Spleen (tissue), 7 donors: Measurements from ENCODE around the gene ANO7.

Experiments used
- POLR2AphosphoS5 ChIP-seq, 3 donors: sonication (generic); formaldehyde crosslinking; IDR thresholded peaks; one replicate each; pipeline ENCODE4 v1.5.1; 2017; ENCODE audit warnings: antibody characterized with exemption in 3 of 3
- TF ChIP-seq, protein P1 (sequence below), 11 experiments: fragments of 200-600 bp in 7 of 11; fragments of 450-650 bp in 4 of 11; sonication (generic) in 4 of 11; IDR thresholded peaks in 8 of 11; conservative IDR thresholded peaks in 3 of 11; 1 replicate in 7 of 11; 2 replicates in 4 of 11; pipeline versions ENCODE4 v1.4.0 to v1.8.0; 2016 to 2021; ENCODE audit warnings: antibody characterized with exemption in 11 of 11, inconsistent platforms in 4 of 11, mild to moderate bottlenecking in 1 of 11
- donor health status: DM: no; HTN: no; CAD: no; lungs with moderate emphysema.
- donor health status: DM: no; HTN: no; CAD: no.
- donor health status: DM: no; HTN: no; CAD: no.

- TF ChIP-seq, protein P1, sequence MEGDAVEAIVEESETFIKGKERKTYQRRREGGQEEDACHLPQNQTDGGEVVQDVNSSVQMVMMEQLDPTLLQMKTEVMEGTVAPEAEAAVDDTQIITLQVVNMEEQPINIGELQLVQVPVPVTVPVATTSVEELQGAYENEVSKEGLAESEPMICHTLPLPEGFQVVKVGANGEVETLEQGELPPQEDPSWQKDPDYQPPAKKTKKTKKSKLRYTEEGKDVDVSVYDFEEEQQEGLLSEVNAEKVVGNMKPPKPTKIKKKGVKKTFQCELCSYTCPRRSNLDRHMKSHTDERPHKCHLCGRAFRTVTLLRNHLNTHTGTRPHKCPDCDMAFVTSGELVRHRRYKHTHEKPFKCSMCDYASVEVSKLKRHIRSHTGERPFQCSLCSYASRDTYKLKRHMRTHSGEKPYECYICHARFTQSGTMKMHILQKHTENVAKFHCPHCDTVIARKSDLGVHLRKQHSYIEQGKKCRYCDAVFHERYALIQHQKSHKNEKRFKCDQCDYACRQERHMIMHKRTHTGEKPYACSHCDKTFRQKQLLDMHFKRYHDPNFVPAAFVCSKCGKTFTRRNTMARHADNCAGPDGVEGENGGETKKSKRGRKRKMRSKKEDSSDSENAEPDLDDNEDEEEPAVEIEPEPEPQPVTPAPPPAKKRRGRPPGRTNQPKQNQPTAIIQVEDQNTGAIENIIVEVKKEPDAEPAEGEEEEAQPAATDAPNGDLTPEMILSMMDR (IDR thresholded peaks at IDR 0.05 in 8 of 11, conservative IDR thresholded peaks at IDR 0.05 in 3 of 11), result no peak
- TF ChIP-seq POLR2AphosphoS5 (IDR thresholded peaks at IDR 0.05), result no peak
These were observed 36.5 kb downstream of the ANO7 start for GRCh38 chr2:241224851-241225438.
